NOMO-1 treated with dmso at 0.1 percent for 144 hours (cell line): ENCODE measurements around the gene PUSL1.
"Not testable (repeated sequence)": the region's sequence is repeated elsewhere in the genome, so short reads cannot be mapped to it uniquely, and the experiment has no call there.

Experiments used
- DNase-seq: peaks from one replicate; lab custom pipeline; 2025; ENCODE audit not compliant: unreplicated experiment; lab: John Stamatoyannopoulos, UW

PUSL1 gene

GRCh38 chr1:1309251-1310108 is 1.1 kb downstream of the PUSL1 start:
- no peak for DNase-seq

- no peak for DNase-seq
Measured at GRCh38 chr1:1310109-1310385, 1.6 kb downstream of the PUSL1 start.

- no peak for DNase-seq
Measured at GRCh38 chr1:1310476-1311053, 2.2 kb downstream of the PUSL1 start.

- no peak for DNase-seq
Measured at GRCh38 chr1:1311107-1312104, 3.0 kb downstream of the PUSL1 start.

GRCh38 chr1:1312450-1313314 is 4.3 kb downstream of the PUSL1 start:
- no peak for DNase-seq

- no peak for DNase-seq
Measured at GRCh38 chr1:1313500-1314236, 5.3 kb downstream of the PUSL1 start.

- DNase-seq: no peak
Measured at GRCh38 chr1:1314237-1314586, 5.8 kb downstream of the PUSL1 start.

- DNase-seq: no peak
Measured at GRCh38 chr1:1314678-1315335, 6.4 kb downstream of the PUSL1 start.

- DNase-seq: no peak
Measured at GRCh38 chr1:1315435-1315954, 7.1 kb downstream of the PUSL1 start.

- DNase-seq: not testable (repeated sequence)
Measured at GRCh38 chr1:1316199-1316598, 7.8 kb downstream of the PUSL1 start.

GRCh38 chr1:1317420-1317819 is 9.0 kb downstream of the PUSL1 start:
- no peak for DNase-seq

- DNase-seq: no peak
Measured at GRCh38 chr1:1318131-1318652, 9.8 kb downstream of the PUSL1 start.

- no peak for DNase-seq
Measured at GRCh38 chr1:1318777-1319645, 10.6 kb downstream of the PUSL1 start.

- DNase-seq: no peak
Measured at GRCh38 chr1:1319646-1319941, 11.2 kb downstream of the PUSL1 start.

GRCh38 chr1:1320666-1321448 is 12.5 kb downstream of the PUSL1 start:
- DNase-seq: no peak

GRCh38 chr1:1321477-1321876 is 13.1 kb downstream of the PUSL1 start:
- no peak for DNase-seq

- no peak for DNase-seq
Measured at GRCh38 chr1:1322418-1322817, 14.0 kb downstream of the PUSL1 start.

- no peak for DNase-seq
Measured at GRCh38 chr1:1322952-1323351, 14.6 kb downstream of the PUSL1 start.
